B cell (primary cell): ENCODE data around the gene SHMT1.

ENCODE experiments used
- EZH2 ChIP-seq: IDR thresholded peaks from 2 replicates; pipeline ENCODE4 v1.6.1; 2012; ENCODE audit warnings: borderline replicate concordance, low read depth, mild to moderate bottlenecking, moderate library complexity, low read length; ENCODE audit not compliant: insufficient read depth, poor library complexity, severe bottlenecking
- TF ChIP-seq, protein P1 (sequence below): fragments of 200-600 bp; IDR thresholded peaks from one replicate; pipeline ENCODE4 v1.8.0; 2022; ENCODE audit warnings: antibody characterized with exemption, mild to moderate bottlenecking

DNA sequence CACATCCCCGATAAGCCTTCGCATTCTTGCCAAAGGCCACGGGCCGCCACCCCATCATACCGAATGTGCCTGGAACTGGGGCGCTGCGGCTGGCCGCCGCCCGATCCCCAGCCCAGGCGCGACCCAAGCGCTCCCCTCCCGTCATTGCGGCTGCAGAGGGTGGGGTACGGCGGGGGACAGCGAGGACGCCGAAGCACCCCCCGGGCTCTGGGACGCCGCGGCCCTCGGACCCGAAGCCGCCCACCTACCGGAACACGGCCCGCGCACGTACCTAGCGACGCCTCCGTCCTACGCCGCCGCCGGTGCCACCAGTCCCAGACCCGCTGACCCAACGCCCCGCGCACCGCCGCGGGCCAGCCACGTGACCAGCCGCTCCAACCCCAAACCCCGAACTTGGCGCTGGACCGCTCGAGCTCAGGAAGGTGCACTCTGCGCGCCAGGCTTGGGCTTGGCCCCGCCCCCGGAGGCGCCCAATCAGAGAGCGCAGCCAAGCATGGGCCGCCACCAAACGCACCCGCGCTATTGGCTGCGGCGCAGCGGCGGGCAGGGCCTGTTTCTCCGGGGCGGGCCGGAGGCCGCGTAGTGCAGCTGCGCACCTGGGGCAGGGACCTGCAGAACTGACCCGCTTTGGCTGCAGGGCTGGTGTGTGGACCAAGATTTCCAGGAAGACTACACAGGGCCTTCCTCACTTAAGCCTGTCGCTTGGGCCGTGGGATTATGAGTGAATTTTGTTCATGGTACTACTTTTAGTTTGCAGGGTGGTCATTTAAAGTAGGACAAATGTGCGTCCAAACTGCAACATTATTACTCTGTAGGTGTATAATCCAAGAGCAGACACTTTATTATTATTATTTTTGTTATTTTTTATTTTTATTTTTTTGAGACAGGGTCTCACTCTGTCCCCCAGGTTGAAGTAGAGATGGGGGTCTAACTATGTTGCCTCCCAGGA lies at the start of gene SHMT1:
- TF ChIP-seq, protein P1, sequence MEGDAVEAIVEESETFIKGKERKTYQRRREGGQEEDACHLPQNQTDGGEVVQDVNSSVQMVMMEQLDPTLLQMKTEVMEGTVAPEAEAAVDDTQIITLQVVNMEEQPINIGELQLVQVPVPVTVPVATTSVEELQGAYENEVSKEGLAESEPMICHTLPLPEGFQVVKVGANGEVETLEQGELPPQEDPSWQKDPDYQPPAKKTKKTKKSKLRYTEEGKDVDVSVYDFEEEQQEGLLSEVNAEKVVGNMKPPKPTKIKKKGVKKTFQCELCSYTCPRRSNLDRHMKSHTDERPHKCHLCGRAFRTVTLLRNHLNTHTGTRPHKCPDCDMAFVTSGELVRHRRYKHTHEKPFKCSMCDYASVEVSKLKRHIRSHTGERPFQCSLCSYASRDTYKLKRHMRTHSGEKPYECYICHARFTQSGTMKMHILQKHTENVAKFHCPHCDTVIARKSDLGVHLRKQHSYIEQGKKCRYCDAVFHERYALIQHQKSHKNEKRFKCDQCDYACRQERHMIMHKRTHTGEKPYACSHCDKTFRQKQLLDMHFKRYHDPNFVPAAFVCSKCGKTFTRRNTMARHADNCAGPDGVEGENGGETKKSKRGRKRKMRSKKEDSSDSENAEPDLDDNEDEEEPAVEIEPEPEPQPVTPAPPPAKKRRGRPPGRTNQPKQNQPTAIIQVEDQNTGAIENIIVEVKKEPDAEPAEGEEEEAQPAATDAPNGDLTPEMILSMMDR = no peak
- no peak for TF ChIP-seq EZH2
